HG03064 (cell line): ENCODE measurements around the gene TAOK1.

Experiments
- ATAC-seq: cut with Tn5 transposase; IDR thresholded peaks from one replicate; pipeline ENCODE4 v1.9.1; 2021; ENCODE audit warnings: low read depth; ENCODE audit not compliant: unreplicated experiment

The TAOK1 gene

DNA sequence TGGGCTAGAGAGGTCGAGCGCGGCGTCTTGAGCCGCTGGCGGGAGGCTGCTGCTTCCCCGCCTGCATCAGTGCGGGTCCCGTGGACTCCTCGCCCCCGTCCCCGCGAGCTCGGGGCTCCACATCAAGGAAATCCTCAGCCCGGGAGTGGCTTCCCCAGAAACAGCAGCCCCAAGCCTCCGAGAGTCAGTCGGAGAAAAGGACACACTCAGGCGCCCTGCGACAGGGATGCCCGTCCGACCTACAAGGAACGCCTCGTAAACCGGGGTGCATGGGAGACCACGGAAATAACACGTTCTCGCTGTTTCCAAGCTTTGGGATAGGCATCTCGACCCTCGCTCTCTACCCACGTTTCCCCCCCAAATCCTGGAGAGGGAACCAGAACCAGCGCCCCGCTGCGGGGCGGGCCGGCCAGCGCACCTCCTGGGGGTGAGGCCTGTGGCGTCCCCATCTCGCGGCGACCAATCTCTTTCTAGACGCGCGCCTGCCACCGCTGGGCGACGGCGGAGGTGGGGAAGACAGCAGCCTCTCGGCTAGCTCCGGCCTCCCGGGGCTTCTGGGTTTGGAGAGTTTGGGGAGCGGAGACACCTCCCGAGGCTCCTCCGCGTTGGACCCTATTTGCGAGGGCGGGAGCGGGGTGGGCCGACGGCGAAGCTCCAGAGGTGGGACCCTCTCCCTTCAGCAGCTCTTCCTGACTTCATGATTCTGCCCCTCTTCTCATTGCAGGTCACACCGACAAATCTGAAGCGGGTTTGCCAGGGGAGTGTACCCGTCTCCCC is 177.6 kb downstream of the TAOK1 start:
- ATAC-seq = no peak

DNA sequence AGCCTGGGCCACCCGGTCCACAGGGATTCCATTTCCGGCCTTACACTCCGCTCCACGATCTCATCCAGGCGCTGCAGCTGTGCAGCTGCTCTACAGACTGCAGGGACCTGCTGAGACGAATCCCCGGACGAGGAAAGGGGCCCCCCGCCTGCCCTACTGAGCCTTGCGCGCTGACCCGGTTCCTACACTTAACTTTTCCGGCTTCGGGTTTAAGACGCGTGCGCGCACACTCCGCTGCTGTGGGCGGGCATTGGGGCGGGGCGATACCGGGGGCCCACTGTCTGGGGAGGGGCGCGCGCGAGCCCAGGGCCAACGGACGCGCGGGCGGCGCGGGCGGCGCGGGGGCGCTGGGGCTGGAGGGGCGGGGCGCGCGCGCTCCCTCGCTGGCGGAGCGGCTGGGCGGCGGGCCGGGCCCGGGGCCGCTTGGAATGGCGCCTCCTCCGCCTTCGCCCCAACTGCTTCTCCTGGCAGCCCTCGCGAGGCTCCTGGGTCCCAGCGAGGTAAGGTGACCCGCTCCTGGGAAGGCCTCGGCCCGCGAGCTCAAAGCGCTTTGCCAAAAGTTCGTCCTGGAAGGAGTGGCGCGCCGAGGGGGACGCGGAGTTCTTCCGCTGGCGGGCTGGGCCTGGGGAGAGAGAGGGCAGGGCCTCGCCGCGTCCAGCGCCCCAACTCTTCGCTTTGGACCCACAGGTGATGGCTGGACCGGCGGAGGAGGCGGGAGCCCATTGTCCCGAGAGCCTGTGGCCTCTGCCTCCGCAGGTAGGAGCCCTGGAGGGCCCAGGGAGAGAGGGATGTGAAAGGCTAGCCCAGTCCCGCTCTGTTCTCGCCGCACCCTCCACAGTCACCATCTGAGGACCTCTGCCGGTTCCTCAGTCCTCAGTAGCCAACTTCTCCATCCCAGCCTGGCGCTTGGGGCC is 178.4 kb downstream of the TAOK1 start, which contains the start of gene TP53I13:
TP53I13 (plus strand) TSS at position 371 of the 914 bp plus-strand sequence; CDS start at position 429, 58 bp downstream.
- no peak for ATAC-seq

DNA sequence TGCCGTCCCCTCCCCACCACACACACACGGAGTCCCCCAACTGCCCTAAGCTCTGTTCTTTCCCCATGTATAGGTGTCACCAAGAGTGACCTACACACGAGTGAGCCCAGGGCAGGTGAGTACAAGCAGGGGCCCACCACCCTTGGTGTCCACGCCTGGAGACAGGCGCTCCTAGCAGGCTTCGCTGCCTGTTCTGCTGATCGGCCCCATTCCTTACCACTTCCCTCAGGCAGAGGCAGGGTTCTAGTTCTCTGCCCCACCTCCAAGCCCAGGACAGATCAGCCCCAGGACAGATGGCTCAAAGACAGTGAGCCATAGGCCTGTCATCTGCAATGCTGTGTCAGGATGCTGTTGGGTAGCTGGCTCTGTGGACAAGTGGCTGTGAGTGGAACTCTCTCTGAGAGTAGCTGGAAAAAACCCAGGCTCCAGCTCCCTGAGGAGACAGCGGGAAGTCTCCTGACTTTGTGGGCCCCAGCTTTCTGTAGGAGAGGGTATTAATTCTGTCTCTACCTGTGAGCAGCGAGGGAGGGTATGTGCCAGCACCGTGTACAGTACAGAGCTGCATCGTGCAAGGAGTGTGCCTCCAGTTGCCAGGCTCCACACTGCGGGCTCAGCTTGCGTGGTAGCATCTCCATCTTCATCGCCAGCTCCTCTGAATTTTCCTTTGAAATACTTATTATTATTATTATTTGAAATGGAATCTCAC is 179.2 kb downstream of the TAOK1 start:
- no peak for ATAC-seq

- ATAC-seq = no peak
Measured at GRCh38 chr17:29570521-29570920, 180.4 kb downstream of the TAOK1 start.

- ATAC-seq = no peak
Measured at GRCh38 chr17:29571486-29571882, 181.3 kb downstream of the TAOK1 start.

DNA sequence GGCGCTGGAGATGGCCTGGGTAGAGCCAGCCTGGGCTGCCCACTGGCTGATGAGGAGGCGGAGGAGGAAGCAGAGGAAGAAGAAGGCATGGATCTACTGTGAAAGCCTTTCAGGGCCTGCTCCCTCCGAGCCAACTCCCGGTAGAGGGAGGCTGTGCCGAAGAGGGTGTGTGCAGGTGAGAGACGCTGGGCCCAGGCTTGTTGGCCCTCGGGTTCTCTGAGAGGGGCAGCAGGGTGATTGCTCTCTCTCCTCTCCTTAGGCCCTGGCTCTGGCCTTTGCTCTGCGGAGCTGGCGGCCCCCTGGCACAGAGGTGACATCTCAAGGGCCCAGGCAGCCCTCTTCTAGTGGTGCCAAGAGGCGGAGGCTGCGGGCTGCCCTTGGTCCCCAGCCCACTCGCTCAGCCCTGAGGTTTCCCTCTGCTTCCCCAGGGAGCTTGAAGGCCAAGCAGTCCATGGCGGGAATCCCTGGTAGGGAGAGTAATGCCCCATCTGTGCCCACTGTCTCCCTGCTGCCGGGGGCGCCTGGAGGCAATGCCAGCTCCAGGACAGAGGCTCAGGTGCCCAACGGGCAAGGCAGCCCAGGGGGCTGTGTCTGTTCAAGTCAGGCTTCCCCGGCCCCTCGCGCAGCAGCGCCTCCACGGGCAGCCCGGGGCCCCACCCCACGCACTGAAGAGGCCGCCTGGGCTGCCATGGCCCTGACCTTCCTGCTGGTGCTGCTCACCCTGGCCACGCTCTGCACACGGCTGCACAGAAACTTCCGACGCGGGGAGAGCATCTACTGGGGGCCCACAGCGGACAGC is 181.9 kb downstream of the TAOK1 start:
- no peak for ATAC-seq

DNA sequence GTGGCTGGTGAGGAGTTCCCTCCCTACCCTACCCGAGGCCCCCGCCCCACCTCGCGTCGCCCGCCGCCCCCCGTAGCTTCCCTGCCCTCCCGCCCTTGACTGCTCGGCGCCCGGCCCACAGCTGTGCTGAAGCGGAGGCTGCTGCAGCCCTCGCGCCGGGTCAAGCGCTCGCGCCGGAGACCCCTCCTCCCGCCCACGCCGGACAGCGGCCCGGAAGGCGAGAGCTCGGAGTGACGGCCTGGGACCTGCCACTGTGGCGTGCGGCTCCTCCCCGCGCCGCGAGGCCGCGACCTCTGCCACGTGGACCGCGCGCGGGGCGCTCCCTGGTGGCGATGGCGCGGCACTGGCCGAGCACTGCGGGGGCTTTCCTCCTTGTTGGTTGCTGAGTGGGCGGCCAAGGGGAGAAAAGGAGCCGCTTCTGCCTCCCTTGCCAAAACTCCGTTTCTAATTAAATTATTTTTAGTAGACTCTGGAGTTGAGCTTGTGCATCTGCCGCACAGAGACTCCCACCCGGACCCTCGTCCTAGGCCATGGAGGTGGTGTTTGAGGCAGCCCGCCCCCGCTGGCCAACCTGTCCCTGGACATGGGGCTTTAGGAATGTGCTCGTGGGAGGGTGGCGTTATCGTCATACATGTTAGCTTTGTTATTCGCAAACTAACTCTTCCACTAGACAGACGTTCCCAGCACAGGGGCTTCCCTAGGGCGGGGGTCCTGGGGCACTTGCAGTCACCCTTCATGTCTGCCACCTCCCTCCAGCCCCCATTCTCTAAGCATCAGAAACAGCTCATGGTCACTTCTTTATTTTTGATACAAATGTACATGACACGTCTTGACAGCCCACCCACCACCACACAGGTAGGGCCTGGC is 182.8 kb downstream of the TAOK1 start:
- no peak for ATAC-seq

DNA sequence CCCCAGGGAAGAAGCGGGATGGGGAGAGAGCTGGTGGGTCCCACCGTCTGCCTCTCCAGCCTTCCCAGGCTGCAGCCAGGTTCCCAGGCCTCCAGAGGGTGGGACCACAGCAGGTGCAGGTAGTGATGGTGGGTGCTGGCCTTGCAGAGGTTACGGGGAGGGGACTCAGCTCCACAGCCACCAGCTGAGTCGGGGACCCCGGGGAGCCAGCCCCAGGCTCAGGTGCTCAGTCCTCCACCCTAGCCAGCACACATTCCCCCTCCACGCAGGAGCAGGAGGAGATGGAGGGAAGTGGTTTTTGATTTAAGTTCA is 183.4 kb downstream of the TAOK1 start:
- ATAC-seq = no peak

DNA sequence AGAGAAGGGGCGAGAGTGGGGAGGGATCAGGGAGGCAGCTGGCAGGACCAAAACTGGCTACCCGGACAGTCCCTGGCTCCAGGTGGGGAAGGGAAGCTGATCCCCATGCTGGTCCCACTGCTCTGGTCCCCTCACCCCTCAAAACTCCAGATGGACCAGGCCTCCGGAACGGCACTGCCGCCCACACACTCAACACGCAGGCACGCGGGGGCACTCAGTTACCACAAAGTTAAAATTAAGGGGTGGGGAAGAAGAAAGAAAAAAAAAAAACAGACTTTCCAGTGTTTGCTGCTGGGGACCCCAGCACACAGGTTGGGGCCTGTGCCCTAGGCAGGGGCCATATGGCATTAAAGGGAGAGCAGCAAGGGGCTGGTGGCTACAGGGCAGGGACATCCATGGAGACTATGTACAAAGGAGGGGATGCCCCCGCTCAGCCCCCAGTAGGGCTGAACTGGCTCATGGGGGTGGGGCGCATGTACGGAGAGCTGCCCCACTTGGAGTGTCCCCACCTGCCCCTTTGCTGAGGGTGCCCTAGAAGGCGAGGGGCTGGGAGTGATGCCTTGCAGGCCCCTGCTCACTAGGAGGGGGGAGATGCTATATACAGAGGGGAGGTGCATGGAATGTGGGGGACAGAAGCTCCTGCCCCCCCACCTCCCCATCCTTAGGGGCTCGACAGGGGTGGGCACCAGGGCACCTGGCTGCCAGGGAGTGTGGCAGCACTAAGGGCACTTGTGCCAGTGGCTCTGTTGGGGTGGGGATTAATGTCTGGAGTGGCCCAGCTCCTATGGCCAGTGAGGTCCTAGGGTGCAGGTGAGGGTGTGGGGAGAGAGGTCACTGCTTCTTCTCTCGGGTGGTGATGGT is 183.9 kb downstream of the TAOK1 start:
- ATAC-seq = no peak

- ATAC-seq = no peak
Measured at GRCh38 chr17:29574732-29575510, 184.8 kb downstream of the TAOK1 start.

GRCh38 chr17:29575511-29576213 is 185.5 kb downstream of the TAOK1 start:
- no peak for ATAC-seq

DNA sequence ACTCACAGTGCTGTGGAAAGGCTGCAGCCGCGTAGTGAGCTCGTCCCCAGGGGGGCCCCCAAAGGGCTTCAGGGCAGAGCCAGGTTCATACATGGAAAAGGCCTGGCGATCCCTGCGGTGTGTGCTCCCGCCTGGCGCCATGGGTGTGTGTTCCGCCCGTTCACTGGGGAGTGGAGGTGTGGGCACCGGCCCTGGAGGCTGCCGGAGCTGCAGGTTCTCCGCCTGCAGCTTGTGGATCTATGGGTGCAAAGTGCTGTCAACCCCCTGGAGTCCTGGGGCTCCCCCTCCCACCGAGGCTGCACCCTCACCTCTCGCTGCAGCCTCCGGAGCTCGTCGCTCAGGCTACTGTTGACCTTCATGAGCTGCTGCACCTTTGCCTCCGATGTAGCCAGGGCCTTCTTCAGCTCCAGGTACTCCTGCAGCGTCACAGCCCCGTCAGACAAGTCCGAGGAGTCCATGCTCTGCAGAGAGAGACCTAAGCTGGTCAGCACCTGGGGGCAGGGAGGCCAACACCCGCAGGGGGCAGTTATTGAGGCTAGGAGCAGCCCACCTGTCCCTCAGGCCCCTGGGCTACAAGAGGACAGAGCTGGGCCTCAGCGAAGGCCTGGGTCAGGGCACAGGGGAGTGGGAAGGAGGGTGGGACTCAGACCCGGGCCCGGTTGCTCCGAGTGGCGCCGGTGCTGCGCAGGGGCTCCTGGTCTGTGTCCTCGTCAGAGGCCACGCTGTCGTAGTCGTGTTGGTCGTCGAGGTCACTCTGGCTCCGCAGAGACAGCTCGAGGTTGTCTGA is 186.2 kb downstream of the TAOK1 start:
- ATAC-seq = no peak

DNA sequence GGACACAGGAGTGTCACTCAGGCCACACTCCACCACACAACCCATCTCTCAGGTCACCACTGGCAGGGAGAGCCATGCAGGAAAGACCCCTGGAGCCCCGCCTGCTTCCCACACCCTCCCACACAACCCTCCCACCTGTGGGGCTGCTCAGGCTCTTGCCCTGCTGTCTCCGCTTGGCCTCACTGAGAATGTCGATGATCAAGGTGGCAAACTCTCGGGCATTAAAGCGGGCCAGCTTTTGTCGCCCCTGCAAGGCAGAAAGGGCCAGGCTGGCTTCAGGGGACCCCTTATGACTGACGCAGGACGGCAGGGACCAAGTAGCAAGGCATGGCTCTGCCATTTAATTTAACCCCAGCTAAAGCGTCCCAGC is 186.8 kb downstream of the TAOK1 start:
- ATAC-seq = no peak

DNA sequence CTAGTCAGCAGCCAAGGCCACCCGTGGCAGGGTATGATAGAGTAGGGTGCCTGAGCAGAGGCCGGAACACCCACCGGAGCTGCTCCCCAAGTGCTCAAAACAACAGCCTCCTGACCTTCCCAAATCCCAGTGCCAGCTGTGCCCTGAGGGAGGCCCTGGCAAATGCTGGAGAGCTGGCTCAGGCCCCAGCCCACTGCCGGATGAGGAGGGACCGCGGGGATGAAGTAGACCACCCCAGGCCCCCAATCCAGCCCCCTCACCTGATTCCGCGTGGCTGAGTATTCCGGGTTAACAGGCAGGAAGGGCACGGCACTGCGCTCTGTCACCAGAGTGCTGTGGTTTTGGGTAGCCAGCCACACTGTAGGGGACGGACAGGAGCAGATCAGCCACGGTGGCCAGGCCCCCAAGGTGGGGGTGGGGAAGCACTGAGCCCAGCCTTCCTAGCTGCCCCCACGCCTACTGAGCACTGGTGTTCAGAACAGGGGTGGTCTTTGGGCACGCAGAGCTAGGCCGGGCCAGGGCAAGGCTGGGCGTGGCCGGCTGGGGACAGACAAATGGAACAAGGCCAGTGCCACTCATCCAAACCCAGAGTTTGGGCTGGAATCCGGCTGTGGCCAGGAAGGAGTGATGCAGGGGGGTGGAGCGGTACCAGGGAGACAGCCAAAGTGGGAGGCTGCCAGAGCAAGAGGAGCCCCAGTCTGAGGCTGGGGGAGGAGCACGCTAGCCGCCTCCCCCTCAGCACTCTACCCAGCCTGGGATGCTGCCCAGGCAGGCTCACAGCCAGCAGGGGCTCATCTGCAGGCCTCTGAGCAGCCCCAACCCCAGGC is 187.4 kb downstream of the TAOK1 start:
- no peak for ATAC-seq

GRCh38 chr17:29578626-29579485 is 188.7 kb downstream of the TAOK1 start:
- ATAC-seq = no peak
